HK-2 (cell line): ENCODE data around the gene PLAAT3.
A peak's percentile ranks its signal among the peaks of the same experiment; 100 is the strongest.
"Not testable (repeated sequence)": the region's sequence is repeated elsewhere in the genome, so short reads cannot be mapped to it uniquely, and the experiment has no call there.

ENCODE experiments used
- DNase-seq: peaks from one replicate; pipeline ENCODE4 v3.0.0-alpha.2; 2018; ENCODE audit not compliant: unreplicated experiment

The PLAAT3 gene

GRCh38 chr11:63537293-63538101 is 76.7 kb downstream of the PLAAT3 start:
- no peak for DNase-seq

GRCh38 chr11:63536669-63537292 is 77.5 kb downstream of the PLAAT3 start, which contains the start of gene PLAAT4:
PLAAT4 (plus strand) TSS chr11:63536808; CDS start chr11:63536869, 61 bp downstream.
- peak; percentile 18 for DNase-seq

- DNase-seq, result no peak
Observed at GRCh38 chr11:63535734-63536133, 78.5 kb downstream of the PLAAT3 start.

- no peak for DNase-seq
Observed at GRCh38 chr11:63534895-63535461, 79.3 kb downstream of the PLAAT3 start.

- DNase-seq, result no peak
Observed at GRCh38 chr11:63534076-63534475, 80.2 kb downstream of the PLAAT3 start.

- DNase-seq, result no peak
Observed at GRCh38 chr11:63532799-63533475, 81.3 kb downstream of the PLAAT3 start.

- DNase-seq, result no peak
Observed at GRCh38 chr11:63532117-63532516, 82.1 kb downstream of the PLAAT3 start.

- DNase-seq, result peak; percentile 54
Observed at GRCh38 chr11:63531074-63531792, 83.0 kb downstream of the PLAAT3 start.

- no peak for DNase-seq
Observed at GRCh38 chr11:63530021-63530420, 84.2 kb downstream of the PLAAT3 start.

- DNase-seq, result not testable (repeated sequence)
Observed at GRCh38 chr11:63529373-63529772, 84.9 kb downstream of the PLAAT3 start.

- not testable (repeated sequence) for DNase-seq
Observed at GRCh38 chr11:63528729-63529278, 85.4 kb downstream of the PLAAT3 start.

GRCh38 chr11:63528156-63528555 is 86.1 kb downstream of the PLAAT3 start:
- not testable (repeated sequence) for DNase-seq

GRCh38 chr11:63527667-63528066 is 86.6 kb downstream of the PLAAT3 start:
- no peak for DNase-seq
